ENCODE results near the gene FAM168A.
"Not testable (repeated sequence)": the region's sequence is repeated elsewhere in the genome, so short reads cannot be mapped to it uniquely, and the experiment has no call there.

Gene FAM168A

GRCh38 chr11:73481626-73482025, 116.3 kb downstream of the FAM168A start:
- Histone ChIP-seq H3K9ac (ENCODE audit: low read depth, low read length) (no peak overlapping the region), H3K27me3 (ENCODE audit: insufficient read depth, low read length) (no peaks in the 10 kb centered on the region), H3K4me1 (ENCODE audit: insufficient read depth, low read length) (peaks cover 3% of the 10 kb centered on the region; the same call in 1 of the 2 replicates), H3K36me3 (ENCODE audit: insufficient read depth, low read length) (no peaks in the 10 kb centered on the region), H3K4me3 (ENCODE audit: low read length) (no peak overlapping the region), H3K27ac (ENCODE audit: low read depth, low read length) (no peak overlapping the region), H3K9me3 (ENCODE audit: insufficient read depth, low read depth, low read length) (peaks cover 6% of the 10 kb centered on the region; the same call in 1 of the 2 replicates)
- WGBS = 100% methylated on average over 1 of the region's 1 CpG

GRCh38 chr11:73480677-73481076, 117.2 kb downstream of the FAM168A start:
- 97% methylated on average over 2 of the region's 2 CpGs for WGBS
- Histone ChIP-seq H3K4me1 (ENCODE audit: insufficient read depth, low read length) (peaks cover 8% of the 10 kb centered on the region), H3K9ac (ENCODE audit: low read depth, low read length) (no peak overlapping the region), H3K9me3 (ENCODE audit: insufficient read depth, low read depth, low read length) (peaks cover 6% of the 10 kb centered on the region; the same call in 1 of the 2 replicates), H3K4me3 (ENCODE audit: low read length) (no peak overlapping the region), H3K27ac (ENCODE audit: low read depth, low read length) (no peak overlapping the region), H3K27me3 (ENCODE audit: insufficient read depth, low read length) (no peaks in the 10 kb centered on the region), H3K36me3 (ENCODE audit: insufficient read depth, low read length) (no peaks in the 10 kb centered on the region)

DNA sequence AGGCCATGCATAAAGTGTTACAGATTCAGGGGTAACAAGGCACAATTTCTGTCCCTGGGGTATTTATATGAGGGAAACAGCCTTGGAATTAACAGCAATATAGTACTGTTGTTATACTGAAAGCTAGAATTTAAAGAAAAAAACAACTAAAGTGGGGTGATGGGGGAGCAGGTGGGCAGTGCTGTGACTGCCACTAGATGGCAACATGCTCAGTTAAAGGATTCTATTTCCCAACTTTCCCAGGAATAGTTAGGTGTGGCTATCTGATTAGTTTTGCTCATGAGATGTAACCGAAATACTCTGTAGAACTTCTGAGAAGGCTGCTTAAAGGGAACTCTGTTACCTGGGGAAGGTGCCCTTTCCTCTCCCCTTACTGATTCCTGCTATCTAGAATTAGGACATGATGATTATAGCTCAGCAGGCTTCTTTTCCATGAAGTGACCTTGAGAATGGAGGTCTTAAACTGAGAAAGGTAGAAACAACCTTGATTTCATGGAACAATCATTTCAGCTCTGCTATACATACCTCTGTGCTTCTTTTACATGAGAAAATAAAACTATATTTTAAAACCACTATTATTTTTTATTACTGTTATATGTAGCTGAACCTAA, 119.1 kb downstream of the FAM168A start:
- Histone ChIP-seq H3K9ac (ENCODE audit: low read depth, low read length) (no peak overlapping the region), H3K27ac (ENCODE audit: low read depth, low read length) (no peak overlapping the region), H3K4me3 (ENCODE audit: low read length) (no peak overlapping the region), H3K36me3 (ENCODE audit: insufficient read depth, low read length) (no peaks in the 10 kb centered on the region), H3K9me3 (ENCODE audit: insufficient read depth, low read depth, low read length) (peaks cover 6% of the 10 kb centered on the region; the same call in 1 of the 2 replicates), H3K27me3 (ENCODE audit: insufficient read depth, low read length) (no peaks in the 10 kb centered on the region), H3K4me1 (ENCODE audit: insufficient read depth, low read length) (peaks cover 20% of the 10 kb centered on the region)
- 50% methylated on average over 1 of the region's 1 CpG for WGBS

DNA sequence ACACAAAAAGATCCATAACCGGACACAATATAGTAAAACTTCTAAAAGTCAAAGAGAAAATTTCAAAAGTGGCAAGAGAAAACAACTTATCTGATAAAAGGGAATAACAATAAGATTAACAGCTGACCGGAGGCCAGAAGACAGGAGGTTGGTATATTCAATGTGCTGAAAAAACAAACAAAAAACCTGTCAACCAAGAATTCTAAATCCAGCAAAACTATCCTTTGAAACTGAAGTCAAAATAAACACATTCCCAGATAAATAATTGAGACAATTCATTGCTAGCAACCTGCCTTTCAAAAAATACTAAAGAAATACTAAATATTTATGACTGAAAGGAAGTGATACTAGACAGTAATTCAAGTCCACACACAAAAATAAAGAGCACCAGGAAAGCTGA, 120.4 kb downstream of the FAM168A start:
- WGBS = 100% methylated on average over 1 of the region's 2 CpGs
- H3K9ac ChIP-seq (ENCODE audit: low read depth, low read length) = no peak overlapping the region
- H3K36me3 ChIP-seq (ENCODE audit: insufficient read depth, low read length) = no peaks in the 10 kb centered on the region
- H3K4me1 ChIP-seq (ENCODE audit: insufficient read depth, low read length) = peaks cover 20% of the 10 kb centered on the region
- no peak overlapping the region for H3K27ac ChIP-seq (ENCODE audit: low read depth, low read length)
- peaks cover 6% of the 10 kb centered on the region; the same call in 1 of the 2 replicates for H3K9me3 ChIP-seq (ENCODE audit: insufficient read depth, low read depth, low read length)
- no peak overlapping the region for H3K4me3 ChIP-seq (ENCODE audit: low read length)
- H3K27me3 ChIP-seq (ENCODE audit: insufficient read depth, low read length) = no peaks in the 10 kb centered on the region

GRCh38 chr11:73475549-73476095, 122.3 kb downstream of the FAM168A start:
- peaks cover 20% of the 10 kb centered on the region for H3K4me1 ChIP-seq (ENCODE audit: insufficient read depth, low read length)
- no peaks in the 10 kb centered on the region for H3K27me3 ChIP-seq (ENCODE audit: insufficient read depth, low read length)
- peaks cover 6% of the 10 kb centered on the region; the same call in 1 of the 2 replicates for H3K9me3 ChIP-seq (ENCODE audit: insufficient read depth, low read depth, low read length)
- no peak overlapping the region for H3K9ac ChIP-seq (ENCODE audit: low read depth, low read length)
- H3K36me3 ChIP-seq (ENCODE audit: insufficient read depth, low read length) = no peaks in the 10 kb centered on the region
- no peak overlapping the region for H3K4me3 ChIP-seq (ENCODE audit: low read length)
- H3K27ac ChIP-seq (ENCODE audit: low read depth, low read length) = no peak overlapping the region

- Histone ChIP-seq H3K9ac (ENCODE audit: low read depth, low read length) (no peak overlapping the region), H3K36me3 (ENCODE audit: insufficient read depth, low read length) (no peaks in the 10 kb centered on the region), H3K4me3 (ENCODE audit: low read length) (no peak overlapping the region), H3K4me1 (ENCODE audit: insufficient read depth, low read length) (peaks cover 17% of the 10 kb centered on the region; the same call in 1 of the 2 replicates), H3K27me3 (ENCODE audit: insufficient read depth, low read length) (no peaks in the 10 kb centered on the region), H3K9me3 (ENCODE audit: insufficient read depth, low read depth, low read length) (peaks cover 6% of the 10 kb centered on the region; the same call in 1 of the 2 replicates), H3K27ac (ENCODE audit: low read depth, low read length) (no peak overlapping the region)
- WGBS = 93% methylated on average over 1 of the region's 1 CpG
Measured at GRCh38 chr11:73473252-73473651, 124.7 kb downstream of the FAM168A start.

DNA sequence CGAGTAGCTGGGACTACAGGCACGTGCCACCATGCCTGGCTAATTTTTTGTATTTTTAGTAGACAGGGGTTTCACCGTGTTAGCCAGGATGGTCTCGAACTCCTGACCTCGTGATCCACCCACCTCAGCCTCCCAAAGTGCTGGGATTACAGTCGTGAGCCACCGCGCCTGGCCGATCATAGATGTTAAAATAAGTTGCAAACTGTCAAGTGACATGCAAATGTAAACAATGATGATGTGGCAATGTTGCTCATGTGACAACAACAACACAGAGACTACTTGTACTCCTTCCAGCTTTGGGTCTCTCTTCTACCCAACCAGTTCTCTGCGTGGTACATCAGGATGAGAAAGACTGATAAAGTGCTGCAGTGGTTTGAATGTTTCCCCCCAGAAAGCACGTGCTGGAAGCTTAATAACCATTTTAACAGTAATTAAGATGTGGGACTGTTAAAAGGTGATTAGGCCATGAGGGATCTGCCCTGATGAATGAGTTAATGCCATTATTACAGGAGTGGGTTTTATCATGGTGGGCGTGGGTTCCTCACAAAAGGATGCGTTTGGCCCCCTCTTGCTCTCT, 127.8 kb downstream of the FAM168A start:
- not testable (repeated sequence) for H3K27ac ChIP-seq (ENCODE audit: low read depth, low read length); H3K9ac ChIP-seq (ENCODE audit: low read depth, low read length); H3K4me3 ChIP-seq (ENCODE audit: low read length); H3K4me1 ChIP-seq (ENCODE audit: insufficient read depth, low read length); H3K36me3 ChIP-seq (ENCODE audit: insufficient read depth, low read length); H3K9me3 ChIP-seq (ENCODE audit: insufficient read depth, low read depth, low read length); H3K27me3 ChIP-seq (ENCODE audit: insufficient read depth, low read length)
- 95% methylated on average over 13 of the region's 13 CpGs for WGBS

DNA sequence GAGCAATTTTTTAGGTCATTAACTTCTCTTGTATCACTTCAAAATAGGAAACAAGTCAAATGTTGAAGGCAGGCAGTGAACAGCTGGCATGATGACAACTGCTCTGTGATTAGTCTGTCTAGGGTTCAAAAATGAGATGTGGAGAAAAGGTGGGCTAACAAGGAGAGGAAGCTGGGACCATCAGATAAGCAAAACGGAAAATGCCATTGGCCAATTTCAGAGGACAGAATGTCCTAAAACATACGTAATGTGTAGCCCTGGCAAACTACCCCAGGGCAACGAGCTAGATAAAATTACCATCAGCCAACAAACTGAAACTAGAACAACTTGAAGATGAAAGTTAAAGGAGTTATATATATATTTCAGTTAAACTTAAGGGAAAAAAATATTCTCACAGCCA, 128.5 kb downstream of the FAM168A start:
- Histone ChIP-seq H3K4me1 (ENCODE audit: insufficient read depth, low read length) (no peaks in the 10 kb centered on the region), H3K9ac (ENCODE audit: low read depth, low read length) (no peak overlapping the region), H3K27ac (ENCODE audit: low read depth, low read length) (no peak overlapping the region), H3K36me3 (ENCODE audit: insufficient read depth, low read length) (no peaks in the 10 kb centered on the region), H3K27me3 (ENCODE audit: insufficient read depth, low read length) (no peaks in the 10 kb centered on the region), H3K4me3 (ENCODE audit: low read length) (no peak overlapping the region), H3K9me3 (ENCODE audit: insufficient read depth, low read depth, low read length) (no peaks in the 10 kb centered on the region)
- 75% methylated on average over 3 of the region's 3 CpGs for WGBS

GRCh38 chr11:73468590-73469161, 129.2 kb downstream of the FAM168A start:
- H3K4me3 ChIP-seq (ENCODE audit: low read length) = no peak overlapping the region
- H3K36me3 ChIP-seq (ENCODE audit: insufficient read depth, low read length) = no peaks in the 10 kb centered on the region
- no peaks in the 10 kb centered on the region for H3K27me3 ChIP-seq (ENCODE audit: insufficient read depth, low read length)
- no peaks in the 10 kb centered on the region for H3K4me1 ChIP-seq (ENCODE audit: insufficient read depth, low read length)
- H3K9ac ChIP-seq (ENCODE audit: low read depth, low read length) = no peak overlapping the region
- 94% methylated on average over 3 of the region's 3 CpGs for WGBS
- H3K9me3 ChIP-seq (ENCODE audit: insufficient read depth, low read depth, low read length) = no peaks in the 10 kb centered on the region
- no peak overlapping the region for H3K27ac ChIP-seq (ENCODE audit: low read depth, low read length)

DNA sequence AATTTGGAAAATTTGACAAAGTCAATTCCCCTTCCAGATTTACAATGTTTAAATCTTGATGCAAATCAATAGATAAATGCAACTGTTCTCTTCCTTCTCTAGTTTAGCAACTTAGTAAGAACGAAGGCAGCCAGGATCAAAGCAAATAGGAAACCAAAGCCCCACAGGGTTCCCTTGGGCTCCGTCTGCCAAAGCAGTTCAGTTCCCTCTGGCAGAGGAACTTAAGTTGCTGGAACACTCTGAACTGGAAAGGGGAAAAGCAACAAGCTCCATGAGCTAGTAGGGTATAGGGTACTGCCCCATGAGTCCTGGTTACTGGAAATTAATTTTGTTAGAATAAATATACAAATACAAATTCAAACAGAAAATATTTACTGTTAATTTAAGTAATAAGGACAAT, 130.4 kb downstream of the FAM168A start:
- no peaks in the 10 kb centered on the region for H3K27me3 ChIP-seq (ENCODE audit: insufficient read depth, low read length)
- H3K36me3 ChIP-seq (ENCODE audit: insufficient read depth, low read length) = no peaks in the 10 kb centered on the region
- no peak overlapping the region for H3K4me3 ChIP-seq (ENCODE audit: low read length)
- 84% methylated on average over 2 of the region's 2 CpGs for WGBS
- no peaks in the 10 kb centered on the region for H3K4me1 ChIP-seq (ENCODE audit: insufficient read depth, low read length)
- H3K27ac ChIP-seq (ENCODE audit: low read depth, low read length) = no peak overlapping the region
- H3K9me3 ChIP-seq (ENCODE audit: insufficient read depth, low read depth, low read length) = no peaks in the 10 kb centered on the region
- no peak overlapping the region for H3K9ac ChIP-seq (ENCODE audit: low read depth, low read length)

GRCh38 chr11:73466643-73467042, 131.3 kb downstream of the FAM168A start:
- H3K9ac ChIP-seq (ENCODE audit: low read depth, low read length) = no peak overlapping the region
- H3K9me3 ChIP-seq (ENCODE audit: insufficient read depth, low read depth, low read length) = no peaks in the 10 kb centered on the region
- no CpG with 5 or more reads among the region's 1 CpG for WGBS
- H3K27me3 ChIP-seq (ENCODE audit: insufficient read depth, low read length) = no peaks in the 10 kb centered on the region
- H3K4me1 ChIP-seq (ENCODE audit: insufficient read depth, low read length) = no peaks in the 10 kb centered on the region
- no peak overlapping the region for H3K4me3 ChIP-seq (ENCODE audit: low read length)
- no peak overlapping the region for H3K27ac ChIP-seq (ENCODE audit: low read depth, low read length)
- H3K36me3 ChIP-seq (ENCODE audit: insufficient read depth, low read length) = no peaks in the 10 kb centered on the region
